GM12892 (cell line): Measurements from ENCODE around the gene MMEL1.

Experiments used
- POLR2A ChIP-seq: IDR thresholded peaks from 2 replicates; pipeline ENCODE4 v1.6.1; 2011; ENCODE audit warnings: low read depth, low read length, control low read depth
- TAF1 ChIP-seq: IDR thresholded peaks from 2 replicates; pipeline ENCODE4 v1.6.1; 2011; ENCODE audit warnings: low read depth, mild to moderate bottlenecking, control low read depth, low read length, borderline replicate concordance

DNA sequence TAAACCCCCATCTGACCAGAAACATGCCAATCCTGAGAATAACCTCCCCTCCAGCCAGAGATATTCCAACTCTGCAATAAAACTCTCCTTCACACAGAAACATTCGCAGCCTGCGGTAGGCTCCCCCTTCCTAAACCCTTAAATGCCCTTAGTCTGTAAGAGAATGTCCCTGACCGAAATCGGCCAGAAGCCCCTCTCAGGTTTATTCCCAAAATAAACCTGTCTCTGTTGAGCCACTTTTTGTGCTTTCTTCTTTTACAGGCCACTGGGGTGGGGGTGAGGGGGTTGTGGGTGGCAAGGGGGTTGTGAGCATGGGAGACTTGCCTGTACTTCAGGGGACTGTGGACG is 41.6 kb downstream of the MMEL1 start:
- TF ChIP-seq POLR2A: no peak
- no peak for TF ChIP-seq TAF1
